ENCODE data around the gene CETP.
"Not testable (repeated sequence)": the region's sequence is repeated elsewhere in the genome, so short reads cannot be mapped to it uniquely, and the experiment has no call there.

GRCh38 chr16:57005597-57005996, 43.8 kb downstream of the CETP start:
- not testable (repeated sequence) for TF ChIP-seq POLR2A, CTCF (IDR thresholded peaks at IDR 0.05)

Data from lower leg skin (tissue), 3 donors.